ENCODE results near the gene AGMAT. TPM values are rescaled to one million over a fixed set of nuclear protein-coding genes. Genes with fewer than 3 reads are reported as not detected.

Gene AGMAT
- polyA plus RNA-seq, 2 of the 4 experiments (the other 2 are of a cell fraction), result 10.3 to 13.1 TPM

GRCh38 chr1:15624133-15624714, 39.4 kb upstream of the AGMAT start:
- Histone ChIP-seq H3K4me2 (no peak overlapping the region), H3K9me3 (no peaks in the 10 kb centered on the region), H3K4me1 (peaks cover 29% of the 10 kb centered on the region), H3K27ac (no peak overlapping the region), H3K4me3 (no peak overlapping the region)
- DNase-seq (ENCODE audit: low read depth in 1 of 2, low spot score in 1 of 2), result no peak
- no peak for ATAC-seq
- TF ChIP-seq CHD2 (IDR thresholded peaks at IDR 0.05; ENCODE audit: low read length, partially characterized antibody) (no peak), GATA3 (IDR thresholded peaks at IDR 0.05; ENCODE audit: borderline replicate concordance) (no peak), ZSCAN20 (CRISPR knock-in tag; IDR thresholded peaks at IDR 0.05) (no peak), NR3C1 (IDR thresholded peaks at IDR 0.05) (no peak)
- 91% methylated on average over 3 of the region's 3 CpGs for WGBS (ENCODE audit: missing lambda C conversion rate)
- CTCF ChIA-PET, result interaction anchor here (0.6 to 1.1 kb wide), 2 partner anchors 34 to 40 kb away, joined by 3 to 6 read pairs; partner anchors contain the start of gene AGMAT
- no peak for FAIRE-seq
- POLR2A ChIA-PET, result no interaction called here

GRCh38 chr1:15623435-15623834, 38.6 kb upstream of the AGMAT start:
- POLR2A ChIA-PET, result no interaction called here
- Histone ChIP-seq H3K4me3 (no peak overlapping the region), H3K4me1 (peaks cover 32% of the 10 kb centered on the region), H3K27ac (no peak overlapping the region), H3K9me3 (no peaks in the 10 kb centered on the region), H3K4me2 (no peak overlapping the region)
- FAIRE-seq (no peak), ATAC-seq (no peak), DNase-seq (ENCODE audit: low read depth in 1 of 2, low spot score in 1 of 2) (no peak)
- TF ChIP-seq, protein P1, sequence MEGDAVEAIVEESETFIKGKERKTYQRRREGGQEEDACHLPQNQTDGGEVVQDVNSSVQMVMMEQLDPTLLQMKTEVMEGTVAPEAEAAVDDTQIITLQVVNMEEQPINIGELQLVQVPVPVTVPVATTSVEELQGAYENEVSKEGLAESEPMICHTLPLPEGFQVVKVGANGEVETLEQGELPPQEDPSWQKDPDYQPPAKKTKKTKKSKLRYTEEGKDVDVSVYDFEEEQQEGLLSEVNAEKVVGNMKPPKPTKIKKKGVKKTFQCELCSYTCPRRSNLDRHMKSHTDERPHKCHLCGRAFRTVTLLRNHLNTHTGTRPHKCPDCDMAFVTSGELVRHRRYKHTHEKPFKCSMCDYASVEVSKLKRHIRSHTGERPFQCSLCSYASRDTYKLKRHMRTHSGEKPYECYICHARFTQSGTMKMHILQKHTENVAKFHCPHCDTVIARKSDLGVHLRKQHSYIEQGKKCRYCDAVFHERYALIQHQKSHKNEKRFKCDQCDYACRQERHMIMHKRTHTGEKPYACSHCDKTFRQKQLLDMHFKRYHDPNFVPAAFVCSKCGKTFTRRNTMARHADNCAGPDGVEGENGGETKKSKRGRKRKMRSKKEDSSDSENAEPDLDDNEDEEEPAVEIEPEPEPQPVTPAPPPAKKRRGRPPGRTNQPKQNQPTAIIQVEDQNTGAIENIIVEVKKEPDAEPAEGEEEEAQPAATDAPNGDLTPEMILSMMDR (IDR thresholded peaks at IDR 0.05), result no peak
- no peak for TF ChIP-seq ZNF302 (CRISPR knock-in tag; IDR thresholded peaks at IDR 0.05)
- TF ChIP-seq ATOH8 (CRISPR knock-in tag; IDR thresholded peaks at IDR 0.05; ENCODE audit: low read depth), result no peak
- TF ChIP-seq HOXB13 (CRISPR knock-in tag; IDR thresholded peaks at IDR 0.05; ENCODE audit: low read depth), result no peak
- no peak for TF ChIP-seq USF2 (IDR thresholded peaks at IDR 0.05)
- no peak for TF ChIP-seq JUN (IDR thresholded peaks at IDR 0.05)
- TF ChIP-seq NPAS2 (CRISPR knock-in tag; IDR thresholded peaks at IDR 0.05; ENCODE audit: borderline replicate concordance), result no peak
- CTCF ChIA-PET, result interaction anchor here (0.6 to 1.1 kb wide), 2 partner anchors 33 to 39 kb away, joined by 3 to 6 read pairs; partner anchors contain the start of gene AGMAT
- WGBS (ENCODE audit: missing lambda C conversion rate), result 89% methylated on average over 6 of the region's 6 CpGs

DNA sequence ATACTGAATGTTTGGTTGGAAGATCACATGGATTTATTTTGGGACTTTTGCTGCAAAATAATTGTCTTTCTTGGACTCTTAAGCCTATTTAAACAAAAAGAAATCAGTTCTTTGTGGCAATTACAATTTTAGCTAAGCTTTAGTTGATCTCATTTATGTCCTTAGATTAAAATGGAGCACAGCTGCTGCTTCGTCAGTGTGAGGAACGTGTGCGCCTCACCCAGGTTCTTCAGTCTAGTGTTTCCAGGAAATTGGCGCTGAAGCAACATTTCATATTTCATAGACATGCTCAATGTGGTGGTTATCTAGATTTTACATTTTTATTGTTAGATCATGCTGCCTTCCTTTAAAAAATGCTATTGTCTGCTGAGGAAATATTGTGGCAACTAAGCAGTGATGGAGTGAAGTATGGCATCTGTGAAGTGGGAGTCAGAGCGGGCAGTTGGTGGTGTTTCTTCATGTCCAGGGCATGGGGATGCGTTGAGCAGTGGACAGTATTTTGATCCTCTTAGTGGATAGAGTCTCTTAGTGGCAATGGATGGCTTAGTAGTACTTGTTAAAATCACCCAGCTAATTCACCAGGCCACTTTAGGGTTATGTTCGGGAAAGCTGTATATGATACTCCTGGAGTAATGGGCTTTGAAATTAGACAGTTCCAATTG, 38.0 kb upstream of the AGMAT start:
- no peak for ATAC-seq
- Histone ChIP-seq H3K9me3 (no peaks in the 10 kb centered on the region), H3K27ac (no peak overlapping the region), H3K4me3 (no peak overlapping the region), H3K4me2 (no peak overlapping the region), H3K4me1 (peaks cover 32% of the 10 kb centered on the region)
- 94% methylated on average over 7 of the region's 7 CpGs for WGBS (ENCODE audit: missing lambda C conversion rate)
- CTCF ChIA-PET, result interaction anchor here (1.1 kb wide), 1 partner anchor 12 kb away, joined by 4 read pairs; no protein-coding TSS in a partner anchor
- DNase-seq (ENCODE audit: low read depth in 1 of 2, low spot score in 1 of 2), result no peak
- TF ChIP-seq CBX8 (IDR thresholded peaks at IDR 0.05) (no peak), USF2 (IDR thresholded peaks at IDR 0.05) (no peak), POLR2AphosphoS2 (conservative IDR thresholded peaks at IDR 0.05; ENCODE audit: low read length) (no peak), EP300 (IDR thresholded peaks at IDR 0.05) (no peak)
- TF ChIP-seq, protein P2, sequence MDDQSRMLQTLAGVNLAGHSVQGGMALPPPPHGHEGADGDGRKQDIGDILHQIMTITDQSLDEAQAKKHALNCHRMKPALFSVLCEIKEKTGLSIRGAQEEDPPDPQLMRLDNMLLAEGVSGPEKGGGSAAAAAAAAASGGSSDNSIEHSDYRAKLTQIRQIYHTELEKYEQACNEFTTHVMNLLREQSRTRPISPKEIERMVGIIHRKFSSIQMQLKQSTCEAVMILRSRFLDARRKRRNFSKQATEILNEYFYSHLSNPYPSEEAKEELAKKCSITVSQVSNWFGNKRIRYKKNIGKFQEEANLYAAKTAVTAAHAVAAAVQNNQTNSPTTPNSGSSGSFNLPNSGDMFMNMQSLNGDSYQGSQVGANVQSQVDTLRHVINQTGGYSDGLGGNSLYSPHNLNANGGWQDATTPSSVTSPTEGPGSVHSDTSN (IDR thresholded peaks at IDR 0.05), result no peak
- no peak for FAIRE-seq
- POLR2A ChIA-PET, result no interaction called here
